ENCODE results near the gene DUSP23. TPM values are rescaled to one million over a fixed set of nuclear protein-coding genes. Genes with fewer than 3 reads are reported as not detected.

DUSP23 gene
- total and polyA plus RNA-seq, 2 donors (not counting 3 experiments of a cell fraction or from before 2014, with no cell fraction given): 82.5 to 197 TPM

- Histone ChIP-seq H3K27ac (ENCODE audit: insufficient read depth, low read depth, low read length) (no peak overlapping the region), H4K20me1 (replicated peaks; ENCODE audit: control insufficient read depth, extremely low read depth, insufficient read depth, low read length) (no peaks in the 10 kb centered on the region), H3K9me3 (replicated peaks; ENCODE audit: control insufficient read depth, insufficient read depth, low read length) (no peaks in the 10 kb centered on the region), H3K9me1 (replicated peaks; ENCODE audit: control insufficient read depth, extremely low read depth, insufficient read depth, low read length) (no peaks in the 10 kb centered on the region), H3K4me2 (ENCODE audit: insufficient read depth, low read length) (no peak overlapping the region), H3K36me3 (ENCODE audit: control insufficient read depth in 2 of 2, extremely low read depth in 1 of 2, insufficient read depth in 2 of 2, low read length in 2 of 2) (no peaks in the 10 kb centered on the region), H2AFZ (ENCODE audit: low read depth, low read length) (no peak overlapping the region), H3K79me2 (ENCODE audit: control insufficient read depth, insufficient read depth, low read length) (no peaks in the 10 kb centered on the region), H3K27me3 (ENCODE audit: control insufficient read depth in 2 of 2, insufficient read depth in 2 of 2, low read length in 2 of 2) (no peaks in the 10 kb centered on the region), H3K4me1 (ENCODE audit: control insufficient read depth, extremely low read depth, insufficient read depth, low read length) (peaks cover 13% of the 10 kb centered on the region), H3K9ac (replicated peaks; ENCODE audit: extremely low read depth, insufficient read depth, low read length) (no peak overlapping the region), H3K4me3 (replicated peaks in 1 of 3; ENCODE audit: insufficient read depth in 1 of 3, low read depth in 1 of 3, low read length in 3 of 3) (no peak overlapping the region)
- TF ChIP-seq, protein P1, sequence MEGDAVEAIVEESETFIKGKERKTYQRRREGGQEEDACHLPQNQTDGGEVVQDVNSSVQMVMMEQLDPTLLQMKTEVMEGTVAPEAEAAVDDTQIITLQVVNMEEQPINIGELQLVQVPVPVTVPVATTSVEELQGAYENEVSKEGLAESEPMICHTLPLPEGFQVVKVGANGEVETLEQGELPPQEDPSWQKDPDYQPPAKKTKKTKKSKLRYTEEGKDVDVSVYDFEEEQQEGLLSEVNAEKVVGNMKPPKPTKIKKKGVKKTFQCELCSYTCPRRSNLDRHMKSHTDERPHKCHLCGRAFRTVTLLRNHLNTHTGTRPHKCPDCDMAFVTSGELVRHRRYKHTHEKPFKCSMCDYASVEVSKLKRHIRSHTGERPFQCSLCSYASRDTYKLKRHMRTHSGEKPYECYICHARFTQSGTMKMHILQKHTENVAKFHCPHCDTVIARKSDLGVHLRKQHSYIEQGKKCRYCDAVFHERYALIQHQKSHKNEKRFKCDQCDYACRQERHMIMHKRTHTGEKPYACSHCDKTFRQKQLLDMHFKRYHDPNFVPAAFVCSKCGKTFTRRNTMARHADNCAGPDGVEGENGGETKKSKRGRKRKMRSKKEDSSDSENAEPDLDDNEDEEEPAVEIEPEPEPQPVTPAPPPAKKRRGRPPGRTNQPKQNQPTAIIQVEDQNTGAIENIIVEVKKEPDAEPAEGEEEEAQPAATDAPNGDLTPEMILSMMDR (IDR thresholded peaks at IDR 0.05; ENCODE audit: extremely low read depth in 1 of 2, insufficient read depth in 1 of 2, low read depth in 1 of 2, low read length in 2 of 2): no peak
- TF ChIP-seq, protein P2, sequence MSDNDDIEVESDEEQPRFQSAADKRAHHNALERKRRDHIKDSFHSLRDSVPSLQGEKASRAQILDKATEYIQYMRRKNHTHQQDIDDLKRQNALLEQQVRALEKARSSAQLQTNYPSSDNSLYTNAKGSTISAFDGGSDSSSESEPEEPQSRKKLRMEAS (IDR thresholded peaks at IDR 0.05; ENCODE audit: insufficient read depth, insufficient read length): no peak
- TF ChIP-seq POLR2A (IDR thresholded peaks at IDR 0.05; ENCODE audit: low read depth, low read length) (no peak), EZH2 (IDR thresholded peaks at IDR 0.05; ENCODE audit: borderline replicate concordance, low read depth, low read length, severe bottlenecking) (no peak), MYC (IDR thresholded peaks at IDR 0.05; ENCODE audit: low read depth, low read length) (no peak)
- intact Hi-C loops (cut with micrococcal nuclease) (no loop called here), dilution Hi-C loops (cut with MboI; ENCODE audit: extremely low pct_ligation_motif_present, low sequenced_read_pairs) (no loop called here)
- CTCF ChIA-PET: interaction anchor here (1.0 kb wide), 1 partner anchor 11 kb away, joined by 3 read pairs; no protein-coding TSS in a partner anchor
- no peak for FAIRE-seq
- DNase-seq (ENCODE audit: low read depth, low spot score): no peak
- BruUV-seq (replicated peaks): no TSS peak
- POLR2A ChIA-PET: no interaction called here
Observed at GRCh38 chr1:159751031-159751430, 29.7 kb upstream of the DUSP23 start.

GRCh38 chr1:159752135-159752580, 28.6 kb upstream of the DUSP23 start:
- intact Hi-C loops (cut with micrococcal nuclease): no loop called here
- peak; percentile 72 for FAIRE-seq
- peak; percentile 82 for DNase-seq (ENCODE audit: low read depth, low spot score)

More at GRCh38 chr1:159752135-159752580, 28.6 kb upstream of the DUSP23 start:
- dilution Hi-C loops (cut with MboI; ENCODE audit: extremely low pct_ligation_motif_present, low sequenced_read_pairs): no loop called here
- no peaks in the 10 kb centered on the region for H3K27me3 ChIP-seq (ENCODE audit: control insufficient read depth in 2 of 2, insufficient read depth in 2 of 2, low read length in 2 of 2)
- no peak overlapping the region for H2AFZ ChIP-seq (ENCODE audit: low read depth, low read length)
- H3K9me1 ChIP-seq (replicated peaks; ENCODE audit: control insufficient read depth, extremely low read depth, insufficient read depth, low read length): no peaks in the 10 kb centered on the region
- TF ChIP-seq, protein P1 (IDR thresholded peaks at IDR 0.05; ENCODE audit: extremely low read depth in 1 of 2, insufficient read depth in 1 of 2, low read depth in 1 of 2, low read length in 2 of 2): no peak
- TF ChIP-seq EZH2 (IDR thresholded peaks at IDR 0.05; ENCODE audit: borderline replicate concordance, low read depth, low read length, severe bottlenecking) (no peak), POLR2A (IDR thresholded peaks at IDR 0.05; ENCODE audit: low read depth, low read length) (no peak), JUN (IDR thresholded peaks at IDR 0.05; ENCODE audit: borderline replicate concordance, insufficient read depth, insufficient read length, low read depth) (no peak), FOS (IDR thresholded peaks at IDR 0.05; ENCODE audit: borderline replicate concordance, insufficient read depth, low read length) (no peak), GATA2 (IDR thresholded peaks at IDR 0.05; ENCODE audit: insufficient read depth, insufficient read length, low read depth, low read length) (no peak), MYC (IDR thresholded peaks at IDR 0.05; ENCODE audit: low read depth, low read length) (no peak), POLR2AphosphoS5 (IDR thresholded peaks at IDR 0.05; ENCODE audit: insufficient read depth, low read depth, low read length) (no peak)
- TF ChIP-seq, protein P2 (IDR thresholded peaks at IDR 0.05; ENCODE audit: insufficient read depth, insufficient read length): no peak
- H3K9ac ChIP-seq (replicated peaks; ENCODE audit: extremely low read depth, insufficient read depth, low read length): no peak overlapping the region
- ChIA-PET POLR2A (no interaction called here), CTCF (interaction anchor here (1.8 kb wide), 1 partner anchor 106 kb away, joined by 4 read pairs; no protein-coding TSS in a partner anchor)
- H4K20me1 ChIP-seq (replicated peaks; ENCODE audit: control insufficient read depth, extremely low read depth, insufficient read depth, low read length): no peaks in the 10 kb centered on the region
- H3K4me2 ChIP-seq (ENCODE audit: insufficient read depth, low read length): no peak overlapping the region
- H3K79me2 ChIP-seq (ENCODE audit: control insufficient read depth, insufficient read depth, low read length): no peaks in the 10 kb centered on the region
- H3K9me3 ChIP-seq (replicated peaks; ENCODE audit: control insufficient read depth, insufficient read depth, low read length): no peaks in the 10 kb centered on the region
- no TSS peak for BruUV-seq (replicated peaks)
- peaks cover 6% of the 10 kb centered on the region for H3K4me1 ChIP-seq (ENCODE audit: control insufficient read depth, extremely low read depth, insufficient read depth, low read length)
- no peaks in the 10 kb centered on the region for H3K36me3 ChIP-seq (ENCODE audit: control insufficient read depth in 2 of 2, extremely low read depth in 1 of 2, insufficient read depth in 2 of 2, low read length in 2 of 2)
- H3K4me3 ChIP-seq (replicated peaks in 1 of 3; ENCODE audit: insufficient read depth in 1 of 3, low read depth in 1 of 3, low read length in 3 of 3): no peak overlapping the region
- H3K27ac ChIP-seq (ENCODE audit: insufficient read depth, low read depth, low read length): no peak overlapping the region
